ENCODE data around the gene EID2B.
A peak's percentile ranks its signal among the peaks of the same experiment; 100 is the strongest.

The EID2B gene

GRCh38 chr19:39532233-39533002 lies at the start of gene EID2B:
EID2B (minus strand) TSS chr19:39532852; CDS start chr19:39532802, 50 bp downstream.
- peak; percentile 96 for DNase-seq

- DNase-seq, result no peak
These were observed 49.8 kb upstream of the EID2B start for GRCh38 chr19:39582442-39582841.

- DNase-seq, result no peak
These were observed 36.0 kb upstream of the EID2B start for GRCh38 chr19:39568604-39569003.

- DNase-seq, result no peak
These were observed 33.4 kb upstream of the EID2B start for GRCh38 chr19:39566064-39566463.

GRCh38 chr19:39563408-39563807 lies 30.8 kb upstream of the EID2B start:
- DNase-seq, result no peak

GRCh38 chr19:39558624-39559117 lies 26.0 kb upstream of the EID2B start:
- no peak for DNase-seq

GRCh38 chr19:39557811-39558623 lies 25.4 kb upstream of the EID2B start:
- no peak for DNase-seq

- no peak for DNase-seq
These were observed 23.2 kb upstream of the EID2B start for GRCh38 chr19:39555883-39556282.

- DNase-seq, result no peak
These were observed 22.2 kb upstream of the EID2B start for GRCh38 chr19:39554701-39555311.

- DNase-seq, result no peak
These were observed 20.5 kb upstream of the EID2B start for GRCh38 chr19:39553082-39553652.

- no peak for DNase-seq
These were observed 17.5 kb upstream of the EID2B start for GRCh38 chr19:39550197-39550596.

- no peak for DNase-seq
These were observed 13.9 kb upstream of the EID2B start for GRCh38 chr19:39546599-39546998.

- DNase-seq, result no peak
These were observed 12.3 kb upstream of the EID2B start for GRCh38 chr19:39544911-39545310.

GRCh38 chr19:39544226-39544903 lies 11.7 kb upstream of the EID2B start:
- DNase-seq, result no peak

GRCh38 chr19:39543477-39543857 lies 10.8 kb upstream of the EID2B start:
- no peak for DNase-seq

- DNase-seq, result no peak
These were observed 9.6 kb upstream of the EID2B start for GRCh38 chr19:39542206-39542605.

- DNase-seq, result no peak
These were observed 7.7 kb upstream of the EID2B start for GRCh38 chr19:39540333-39540673.

GRCh38 chr19:39539518-39540332 lies 7.1 kb upstream of the EID2B start, which contains the start of gene EID2:
EID2 (minus strand) TSS chr19:39540161; CDS start chr19:39540079, 82 bp downstream.
- DNase-seq, result peak; percentile 93

GRCh38 chr19:39539165-39539517 lies 6.5 kb upstream of the EID2B start:
- DNase-seq, result no peak

- DNase-seq, result no peak
These were observed 1.1 kb upstream of the EID2B start for GRCh38 chr19:39533791-39534190.

- DNase-seq, result no peak
These were observed 406 bp upstream of the EID2B start for GRCh38 chr19:39533003-39533512.

- no peak for DNase-seq
These were observed 819 bp downstream of the EID2B start for GRCh38 chr19:39531834-39532232.
